ENCODE results near the gene CERK.

DNA sequence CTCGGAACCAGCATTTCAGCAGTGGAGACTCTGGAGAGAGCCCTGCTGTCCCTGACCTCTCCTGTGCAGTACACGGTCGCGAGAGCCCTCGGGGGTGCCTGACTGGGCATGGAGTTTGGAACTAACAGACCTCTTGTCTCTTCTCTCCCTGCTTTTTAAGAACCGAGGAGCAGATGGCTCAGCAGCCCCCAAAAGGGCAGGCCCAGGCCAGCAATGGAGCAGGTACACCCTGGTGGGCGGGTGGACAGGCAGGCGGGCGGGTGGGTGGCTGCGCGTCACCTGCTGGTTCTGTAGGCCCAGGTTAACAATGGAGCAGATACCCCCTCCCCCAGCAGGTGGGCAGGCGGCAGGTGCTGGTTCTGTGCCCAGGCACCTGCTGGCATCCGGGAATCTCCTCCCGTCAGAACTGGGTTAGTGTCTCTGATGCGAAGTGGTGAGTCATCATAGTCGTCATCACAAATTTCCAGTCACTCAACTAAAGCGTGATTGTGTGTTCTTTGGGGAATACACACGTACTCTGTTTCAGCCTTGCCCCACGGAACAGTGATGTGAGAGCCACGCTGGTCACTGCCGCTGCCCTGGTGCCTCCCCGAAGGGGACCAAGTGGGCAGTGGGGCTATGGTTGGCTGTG, 76.7 kb downstream of the CERK start:
- TF ChIP-seq POLR2A (IDR thresholded peaks at IDR 0.05; ENCODE audit: low read depth, low read length) = no peak
- no peak for TF ChIP-seq POLR2AphosphoS5 (IDR thresholded peaks at IDR 0.05; ENCODE audit: low read depth, low read length)
- TF ChIP-seq TAF1 (IDR thresholded peaks at IDR 0.05; ENCODE audit: borderline replicate concordance, low read depth, low read length) = no peak

Measured in GM12892 (cell line).